ENCODE data around the gene TMEM132C.

GRCh38 chr12:128322341-128322740, 55.4 kb downstream of the TMEM132C start:
- TF ChIP-seq, protein P1, sequence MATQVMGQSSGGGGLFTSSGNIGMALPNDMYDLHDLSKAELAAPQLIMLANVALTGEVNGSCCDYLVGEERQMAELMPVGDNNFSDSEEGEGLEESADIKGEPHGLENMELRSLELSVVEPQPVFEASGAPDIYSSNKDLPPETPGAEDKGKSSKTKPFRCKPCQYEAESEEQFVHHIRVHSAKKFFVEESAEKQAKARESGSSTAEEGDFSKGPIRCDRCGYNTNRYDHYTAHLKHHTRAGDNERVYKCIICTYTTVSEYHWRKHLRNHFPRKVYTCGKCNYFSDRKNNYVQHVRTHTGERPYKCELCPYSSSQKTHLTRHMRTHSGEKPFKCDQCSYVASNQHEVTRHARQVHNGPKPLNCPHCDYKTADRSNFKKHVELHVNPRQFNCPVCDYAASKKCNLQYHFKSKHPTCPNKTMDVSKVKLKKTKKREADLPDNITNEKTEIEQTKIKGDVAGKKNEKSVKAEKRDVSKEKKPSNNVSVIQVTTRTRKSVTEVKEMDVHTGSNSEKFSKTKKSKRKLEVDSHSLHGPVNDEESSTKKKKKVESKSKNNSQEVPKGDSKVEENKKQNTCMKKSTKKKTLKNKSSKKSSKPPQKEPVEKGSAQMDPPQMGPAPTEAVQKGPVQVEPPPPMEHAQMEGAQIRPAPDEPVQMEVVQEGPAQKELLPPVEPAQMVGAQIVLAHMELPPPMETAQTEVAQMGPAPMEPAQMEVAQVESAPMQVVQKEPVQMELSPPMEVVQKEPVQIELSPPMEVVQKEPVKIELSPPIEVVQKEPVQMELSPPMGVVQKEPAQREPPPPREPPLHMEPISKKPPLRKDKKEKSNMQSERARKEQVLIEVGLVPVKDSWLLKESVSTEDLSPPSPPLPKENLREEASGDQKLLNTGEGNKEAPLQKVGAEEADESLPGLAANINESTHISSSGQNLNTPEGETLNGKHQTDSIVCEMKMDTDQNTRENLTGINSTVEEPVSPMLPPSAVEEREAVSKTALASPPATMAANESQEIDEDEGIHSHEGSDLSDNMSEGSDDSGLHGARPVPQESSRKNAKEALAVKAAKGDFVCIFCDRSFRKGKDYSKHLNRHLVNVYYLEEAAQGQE (IDR thresholded peaks at IDR 0.05; ENCODE audit: low read depth, low read length) = no peak
- TF ChIP-seq, protein P2, sequence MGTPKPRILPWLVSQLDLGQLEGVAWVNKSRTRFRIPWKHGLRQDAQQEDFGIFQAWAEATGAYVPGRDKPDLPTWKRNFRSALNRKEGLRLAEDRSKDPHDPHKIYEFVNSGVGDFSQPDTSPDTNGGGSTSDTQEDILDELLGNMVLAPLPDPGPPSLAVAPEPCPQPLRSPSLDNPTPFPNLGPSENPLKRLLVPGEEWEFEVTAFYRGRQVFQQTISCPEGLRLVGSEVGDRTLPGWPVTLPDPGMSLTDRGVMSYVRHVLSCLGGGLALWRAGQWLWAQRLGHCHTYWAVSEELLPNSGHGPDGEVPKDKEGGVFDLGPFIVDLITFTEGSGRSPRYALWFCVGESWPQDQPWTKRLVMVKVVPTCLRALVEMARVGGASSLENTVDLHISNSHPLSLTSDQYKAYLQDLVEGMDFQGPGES (IDR thresholded peaks at IDR 0.05; ENCODE audit: low read depth, low read length) = no peak
- TF ChIP-seq RAD21 (IDR thresholded peaks at IDR 0.05; ENCODE audit: low read length) (no peak), CTCF (IDR thresholded peaks at IDR 0.05) (no peak), TCF12 (IDR thresholded peaks at IDR 0.05) (no peak), POLR2AphosphoS5 (IDR thresholded peaks at IDR 0.05; ENCODE audit: low read depth, low read length) (no peak), EP300 (IDR thresholded peaks at IDR 0.05; ENCODE audit: borderline replicate concordance in 1 of 2, low read depth in 1 of 2, low read length in 1 of 2) (no peak), SIN3A (IDR thresholded peaks at IDR 0.05; ENCODE audit: borderline replicate concordance, low read depth, low read length) (no peak), TAF1 (IDR thresholded peaks at IDR 0.05; ENCODE audit: borderline replicate concordance, low read depth, low read length) (no peak), ELF1 (IDR thresholded peaks at IDR 0.05) (no peak)
- TF ChIP-seq, protein P3, sequence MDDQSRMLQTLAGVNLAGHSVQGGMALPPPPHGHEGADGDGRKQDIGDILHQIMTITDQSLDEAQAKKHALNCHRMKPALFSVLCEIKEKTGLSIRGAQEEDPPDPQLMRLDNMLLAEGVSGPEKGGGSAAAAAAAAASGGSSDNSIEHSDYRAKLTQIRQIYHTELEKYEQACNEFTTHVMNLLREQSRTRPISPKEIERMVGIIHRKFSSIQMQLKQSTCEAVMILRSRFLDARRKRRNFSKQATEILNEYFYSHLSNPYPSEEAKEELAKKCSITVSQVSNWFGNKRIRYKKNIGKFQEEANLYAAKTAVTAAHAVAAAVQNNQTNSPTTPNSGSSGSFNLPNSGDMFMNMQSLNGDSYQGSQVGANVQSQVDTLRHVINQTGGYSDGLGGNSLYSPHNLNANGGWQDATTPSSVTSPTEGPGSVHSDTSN (IDR thresholded peaks at IDR 0.05) = no peak

Measured in SK-N-SH (cell line).